Astrocyte (in vitro differentiated cells and primary cell): ENCODE data around the gene ZNF326. TPM values are rescaled to one million over a fixed set of nuclear protein-coding genes. Genes with fewer than 3 reads are reported as not detected.

Experiments used
- DNase-seq: peaks from one replicate; pipeline ENCODE4 v3.0.0-alpha.2; 2010; ENCODE audit warnings: low read depth
- FAIRE-seq: peaks from 2 replicates; lab custom pipeline; 2011; peaks lifted over from hg19 to GRCh38; lab: Jason Lieb, UNC
- H2AFZ ChIP-seq: 2 replicates; pipeline ENCODE4 v1.6.0; 2012; ENCODE audit warnings: low read depth, low read length, inconsistent platforms
- H3K27ac ChIP-seq: 2 replicates; pipeline ENCODE4 v1.5.1; 2011; ENCODE audit warnings: low read depth, low read length, inconsistent platforms
- H3K27me3 ChIP-seq: 2 replicates; pipeline ENCODE4 v1.6.0; 2011; ENCODE audit warnings: low read length, inconsistent platforms; ENCODE audit not compliant: insufficient read depth
- H3K36me3 ChIP-seq: 2 replicates; pipeline ENCODE4 v1.5.1; 2011; ENCODE audit warnings: low read length, inconsistent platforms; ENCODE audit not compliant: insufficient read depth
- H3K4me1 ChIP-seq: 2 replicates; pipeline ENCODE4 v1.5.1; 2011; ENCODE audit warnings: low read length, inconsistent platforms; ENCODE audit not compliant: insufficient read depth
- H3K4me2 ChIP-seq: 2 replicates; pipeline ENCODE4 v1.6.0; 2012; ENCODE audit warnings: low read length, inconsistent platforms
- H3K4me3 ChIP-seq: 2 replicates; pipeline ENCODE4 v1.5.1; 2011; ENCODE audit warnings: low read depth, mild to moderate bottlenecking, low read length, inconsistent platforms; ENCODE audit not compliant: insufficient read depth
- H3K79me2 ChIP-seq: 2 replicates; pipeline ENCODE4 v1.6.0; 2012; ENCODE audit warnings: mild to moderate bottlenecking, low read length, inconsistent platforms; ENCODE audit not compliant: insufficient read depth
- H3K9ac ChIP-seq: 2 replicates; pipeline ENCODE4 v1.6.0; 2012; ENCODE audit warnings: mild to moderate bottlenecking, low read length, inconsistent platforms
- H3K9me3 ChIP-seq: 2 replicates; pipeline ENCODE4 v1.5.1; 2012; ENCODE audit warnings: low read depth, mild to moderate bottlenecking, low read length, inconsistent platforms; ENCODE audit not compliant: insufficient read depth
- H4K20me1 ChIP-seq: 2 replicates; pipeline ENCODE4 v1.6.0; 2012; ENCODE audit warnings: low read length, inconsistent platforms; ENCODE audit not compliant: insufficient read depth
- H3K27ac Mint-ChIP-seq: one replicate; pipeline ENCODE4 v1.8.0; 2021; ENCODE audit warnings: mild to moderate bottlenecking, mixed read lengths; ENCODE audit not compliant: unreplicated experiment
- H3K27me3 Mint-ChIP-seq: one replicate; pipeline ENCODE4 v1.8.0; 2021; ENCODE audit warnings: low read depth, mixed read lengths; ENCODE audit not compliant: unreplicated experiment
- H3K36me3 Mint-ChIP-seq: one replicate; pipeline ENCODE4 v1.8.0; 2021; ENCODE audit warnings: low read depth, mixed read lengths; ENCODE audit not compliant: unreplicated experiment
- H3K4me1 Mint-ChIP-seq: one replicate; pipeline ENCODE4 v1.8.0; 2021; ENCODE audit warnings: low read depth, mixed read lengths; ENCODE audit not compliant: unreplicated experiment
- H3K4me3 Mint-ChIP-seq: one replicate; pipeline ENCODE4 v1.8.0; 2021; ENCODE audit warnings: mild to moderate bottlenecking, moderate library complexity, mixed read lengths; ENCODE audit not compliant: unreplicated experiment
- H3K9me3 Mint-ChIP-seq: one replicate; pipeline ENCODE4 v1.8.0; 2021; ENCODE audit warnings: mild to moderate bottlenecking, mixed read lengths; ENCODE audit not compliant: unreplicated experiment
- CTCF ChIP-seq: IDR thresholded peaks from 2 replicates; pipeline ENCODE4 v1.5.1; 2011; ENCODE audit warnings: low read depth, mild to moderate bottlenecking, inconsistent platforms, low read length, moderate library complexity; ENCODE audit not compliant: insufficient read depth
- EZH2 ChIP-seq: IDR thresholded peaks from 2 replicates; pipeline ENCODE4 v1.6.1; 2012; ENCODE audit warnings: mild to moderate bottlenecking, low read length, inconsistent platforms; ENCODE audit not compliant: insufficient read depth
- total RNA-seq: library from RNA; stranded (reverse); gene quantifications from 2 replicates; pipeline ENCODE4 v1.2.1, GENCODE V29; 2021

ZNF326 gene
- total RNA-seq, 1 donor from 2014 or later: 27.7 TPM

- Histone ChIP-seq H4K20me1 (no peaks in the 10 kb centered on the region), H3K36me3 (no peaks in the 10 kb centered on the region), H3K27ac (no peak overlapping the region), H3K79me2 (no peaks in the 10 kb centered on the region), H3K9ac (no peak overlapping the region), H2AFZ (no peak overlapping the region), H3K4me2 (peak overlapping the region; percentile 47), H3K4me1 (peaks cover 6% of the 10 kb centered on the region), H3K9me3 (no peaks in the 10 kb centered on the region), H3K4me3 (no peak overlapping the region), H3K27me3 (no peaks in the 10 kb centered on the region)
- H3K27me3 Mint-ChIP-seq: no peaks in the 10 kb centered on the region
- DNase-seq (no peak), FAIRE-seq (no peak)
- no peak overlapping the region for H3K27ac Mint-ChIP-seq
- no peaks in the 10 kb centered on the region for H3K36me3 Mint-ChIP-seq
- peaks cover 14% of the 10 kb centered on the region for H3K4me1 Mint-ChIP-seq
- TF ChIP-seq CTCF: no peak
- no peak for TF ChIP-seq EZH2
- peaks cover 3% of the 10 kb centered on the region for H3K9me3 Mint-ChIP-seq
- no peak overlapping the region for H3K4me3 Mint-ChIP-seq
Measured at GRCh38 chr1:89962742-89963075, 32.2 kb upstream of the ZNF326 start.

GRCh38 chr1:89965193-89965768, 29.6 kb upstream of the ZNF326 start:
- Histone ChIP-seq H3K27me3 (no peaks in the 10 kb centered on the region), H2AFZ (no peak overlapping the region), H3K79me2 (no peaks in the 10 kb centered on the region), H4K20me1 (no peaks in the 10 kb centered on the region), H3K4me1 (peaks cover 6% of the 10 kb centered on the region), H3K27ac (no peak overlapping the region), H3K9me3 (no peaks in the 10 kb centered on the region), H3K9ac (no peak overlapping the region), H3K4me3 (no peak overlapping the region), H3K4me2 (no peak overlapping the region), H3K36me3 (no peaks in the 10 kb centered on the region)
- Mint-ChIP-seq H3K36me3 (no peaks in the 10 kb centered on the region), H3K9me3 (no peaks in the 10 kb centered on the region), H3K27ac (no peak overlapping the region), H3K27me3 (peaks cover 2% of the 10 kb centered on the region), H3K4me1 (peaks cover 14% of the 10 kb centered on the region), H3K4me3 (no peak overlapping the region)
- FAIRE-seq: no peak
- TF ChIP-seq EZH2: no peak
- TF ChIP-seq CTCF: no peak
- no peak for DNase-seq

GRCh38 chr1:89966656-89967055, 28.3 kb upstream of the ZNF326 start:
- Histone ChIP-seq H3K4me1 (peaks cover 6% of the 10 kb centered on the region), H2AFZ (no peak overlapping the region), H3K9ac (no peak overlapping the region), H3K36me3 (no peaks in the 10 kb centered on the region), H3K9me3 (no peaks in the 10 kb centered on the region), H4K20me1 (no peaks in the 10 kb centered on the region), H3K4me2 (no peak overlapping the region), H3K27ac (no peak overlapping the region), H3K79me2 (no peaks in the 10 kb centered on the region), H3K27me3 (no peaks in the 10 kb centered on the region), H3K4me3 (no peak overlapping the region)
- Mint-ChIP-seq H3K27me3 (peaks cover 2% of the 10 kb centered on the region), H3K4me1 (peaks cover 20% of the 10 kb centered on the region), H3K27ac (no peak overlapping the region), H3K9me3 (no peaks in the 10 kb centered on the region), H3K36me3 (no peaks in the 10 kb centered on the region), H3K4me3 (no peak overlapping the region)
- DNase-seq (no peak), FAIRE-seq (no peak)
- TF ChIP-seq CTCF (no peak), EZH2 (no peak)
